ENCODE data around the gene PLXNA4. TPM values are rescaled to one million over a fixed set of nuclear protein-coding genes. Genes with fewer than 3 reads are reported as not detected.
A peak's percentile ranks its signal among the peaks of the same experiment; 100 is the strongest.

The PLXNA4 gene
- total RNA-seq, 2 donors from 2014 or later: 9.5 to 18.0 TPM

GRCh38 chr7:132379292-132379691, 197.0 kb downstream of the PLXNA4 start:
- Histone ChIP-seq H3K36me3 (no peaks in the 10 kb centered on the region), H3K9me3 (no peaks in the 10 kb centered on the region), H3K4me3 (no peak overlapping the region), H3K27ac (peak overlapping the region in 1 of 2 donors; percentile 50), H3K27me3 (no peaks in the 10 kb centered on the region), H3K4me1 (peaks cover 4 to 70% of the 10 kb centered on the region in 2 donors)
- no peak for DNase-seq (ENCODE audit: low spot score)
- no peak for TF ChIP-seq CTCF (IDR thresholded peaks at IDR 0.05)

GRCh38 chr7:132377703-132378584, 198.3 kb downstream of the PLXNA4 start:
- Histone ChIP-seq H3K4me1 (peaks cover 4 to 70% of the 10 kb centered on the region in 2 donors), H3K4me3 (no peak overlapping the region), H3K27ac (peak overlapping the region in 1 of 2 donors; percentile 21), H3K27me3 (no peaks in the 10 kb centered on the region), H3K9me3 (no peaks in the 10 kb centered on the region), H3K36me3 (no peaks in the 10 kb centered on the region)
- no peak for DNase-seq (ENCODE audit: low spot score)
- TF ChIP-seq CTCF (IDR thresholded peaks at IDR 0.05): no peak

GRCh38 chr7:132377015-132377414, 199.3 kb downstream of the PLXNA4 start:
- no peak for DNase-seq (ENCODE audit: low spot score)
- Histone ChIP-seq H3K9me3 (no peaks in the 10 kb centered on the region), H3K27me3 (no peaks in the 10 kb centered on the region), H3K4me3 (no peak overlapping the region), H3K4me1 (peaks cover 4 to 66% of the 10 kb centered on the region in 2 donors), H3K36me3 (no peaks in the 10 kb centered on the region), H3K27ac (peak overlapping the region in 1 of 2 donors; percentile 21)
- TF ChIP-seq CTCF (IDR thresholded peaks at IDR 0.05): no peak

- Histone ChIP-seq H3K9me3 (no peaks in the 10 kb centered on the region), H3K4me3 (no peak overlapping the region), H3K4me1 (peaks cover 4 to 61% of the 10 kb centered on the region in 2 donors), H3K36me3 (no peaks in the 10 kb centered on the region), H3K27ac (peak overlapping the region in 1 of 2 donors; percentile 9), H3K27me3 (no peaks in the 10 kb centered on the region)
- DNase-seq (ENCODE audit: low spot score): no peak
- TF ChIP-seq CTCF (IDR thresholded peaks at IDR 0.05): no peak
Observed at GRCh38 chr7:132376361-132377013, 199.8 kb downstream of the PLXNA4 start.

GRCh38 chr7:132373879-132374278, 202.4 kb downstream of the PLXNA4 start:
- H3K4me3 ChIP-seq: no peak overlapping the region
- no peak for TF ChIP-seq CTCF (IDR thresholded peaks at IDR 0.05)
- H3K9me3 ChIP-seq: no peaks in the 10 kb centered on the region
- H3K4me1 ChIP-seq: peaks cover 0 to 35% of the 10 kb centered on the region in 2 donors
- H3K27ac ChIP-seq: no peak overlapping the region
- H3K36me3 ChIP-seq: no peaks in the 10 kb centered on the region
- no peaks in the 10 kb centered on the region for H3K27me3 ChIP-seq
- DNase-seq (ENCODE audit: low spot score): no peak

Data from right atrium auricular region (tissue), 2 donors.